Esophagus muscularis mucosa (tissue), 4 donors: ENCODE measurements around the gene EXOC6B.

ENCODE experiments used
- EP300 ChIP-seq: sonication (generic); formaldehyde crosslinking; IDR thresholded peaks from one replicate; pipeline ENCODE4 v1.6.1; 2017; ENCODE audit warnings: antibody characterized with exemption
- POLR2A ChIP-seq: fragments of 450-650 bp; IDR thresholded peaks from one replicate; pipeline ENCODE4 v1.6.1; 2017; ENCODE audit warnings: antibody characterized with exemption, moderate library complexity, mild to moderate bottlenecking, low read depth
- TF ChIP-seq, protein P1 (sequence below), 3 experiments: fragments of 200-600 bp in 2 of 3; fragments of 450-650 bp in 1 of 3; sonication (generic) in 2 of 3; IDR thresholded peaks; one replicate each; pipeline ENCODE4 v1.5.1; 2017 to 2019; ENCODE audit warnings: antibody characterized with exemption in 3 of 3, mild to moderate bottlenecking in 2 of 3, moderate library complexity in 1 of 3

GRCh38 chr2:72237549-72237948, 588.3 kb downstream of the EXOC6B start:
- TF ChIP-seq, protein P1, sequence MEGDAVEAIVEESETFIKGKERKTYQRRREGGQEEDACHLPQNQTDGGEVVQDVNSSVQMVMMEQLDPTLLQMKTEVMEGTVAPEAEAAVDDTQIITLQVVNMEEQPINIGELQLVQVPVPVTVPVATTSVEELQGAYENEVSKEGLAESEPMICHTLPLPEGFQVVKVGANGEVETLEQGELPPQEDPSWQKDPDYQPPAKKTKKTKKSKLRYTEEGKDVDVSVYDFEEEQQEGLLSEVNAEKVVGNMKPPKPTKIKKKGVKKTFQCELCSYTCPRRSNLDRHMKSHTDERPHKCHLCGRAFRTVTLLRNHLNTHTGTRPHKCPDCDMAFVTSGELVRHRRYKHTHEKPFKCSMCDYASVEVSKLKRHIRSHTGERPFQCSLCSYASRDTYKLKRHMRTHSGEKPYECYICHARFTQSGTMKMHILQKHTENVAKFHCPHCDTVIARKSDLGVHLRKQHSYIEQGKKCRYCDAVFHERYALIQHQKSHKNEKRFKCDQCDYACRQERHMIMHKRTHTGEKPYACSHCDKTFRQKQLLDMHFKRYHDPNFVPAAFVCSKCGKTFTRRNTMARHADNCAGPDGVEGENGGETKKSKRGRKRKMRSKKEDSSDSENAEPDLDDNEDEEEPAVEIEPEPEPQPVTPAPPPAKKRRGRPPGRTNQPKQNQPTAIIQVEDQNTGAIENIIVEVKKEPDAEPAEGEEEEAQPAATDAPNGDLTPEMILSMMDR (IDR thresholded peaks at IDR 0.05) = no peak
- TF ChIP-seq EP300 = no peak
- TF ChIP-seq POLR2A = no peak
